GM23248 (cell line): ENCODE measurements around the gene FHOD3.

Source experiments
- EZH2 ChIP-seq: fragments of 200-600 bp; sonication (generic); IDR thresholded peaks from 2 replicates; pipeline ENCODE4 v1.6.1; 2018; ENCODE audit warnings: antibody characterized with exemption, mild to moderate bottlenecking; ENCODE audit not compliant: insufficient read depth, poor library complexity, severe bottlenecking
- EZH2phosphoT487 ChIP-seq: fragments of 200-600 bp; sonication (generic); IDR thresholded peaks from 2 replicates; pipeline ENCODE4 v1.6.1; 2018; ENCODE audit warnings: antibody characterized with exemption, moderate library complexity, mild to moderate bottlenecking, low read depth; ENCODE audit not compliant: insufficient read depth

GRCh38 chr18:36648803-36649202, 351.3 kb downstream of the FHOD3 start:
- TF ChIP-seq EZH2 (no peak), EZH2phosphoT487 (no peak)
